Endodermal cell (in vitro differentiated cells): ENCODE measurements around the gene UTRN. TPM values are rescaled to one million over a fixed set of nuclear protein-coding genes. Genes with fewer than 3 reads are reported as not detected.

Experiments
- DNase-seq: peaks from one replicate; pipeline ENCODE4 v3.0.0-alpha.2; 2017
- H3K27ac ChIP-seq: 2 replicates; pipeline ENCODE4 v1.5.1; 2013; ENCODE audit warnings: mild to moderate bottlenecking, low read depth, low read length, moderate library complexity
- H3K27me3 ChIP-seq: 2 replicates; pipeline ENCODE4 v1.6.1; 2013; ENCODE audit warnings: mild to moderate bottlenecking, low read length, moderate library complexity; ENCODE audit not compliant: insufficient read depth, control insufficient read depth, poor library complexity, severe bottlenecking
- H3K36me3 ChIP-seq: 2 replicates; pipeline ENCODE4 v1.7.0; 2013; ENCODE audit warnings: mild to moderate bottlenecking, low read length, moderate library complexity; ENCODE audit not compliant: control insufficient read depth, insufficient read depth
- H3K4me1 ChIP-seq: one replicate; pipeline ENCODE4 v1.7.0; 2013; ENCODE audit warnings: low read length; ENCODE audit not compliant: control insufficient read depth, insufficient read depth
- H3K4me3 ChIP-seq: 2 replicates; pipeline ENCODE4 v1.5.1; 2013; ENCODE audit warnings: mild to moderate bottlenecking, low read length, moderate library complexity
- H3K9ac ChIP-seq: 2 replicates; pipeline ENCODE4 v1.6.1; 2013; ENCODE audit warnings: mild to moderate bottlenecking, low read length, moderate library complexity; ENCODE audit not compliant: poor library complexity, severe bottlenecking; ENCODE audit errors: extremely low read depth
- H3K9me3 ChIP-seq: 2 replicates; pipeline ENCODE4 v1.6.1; 2013; ENCODE audit warnings: mild to moderate bottlenecking, low read length, moderate library complexity; ENCODE audit not compliant: control insufficient read depth
- H3K27ac Mint-ChIP-seq: 2 replicates; pipeline ENCODE4 v1.8.0; 2020; ENCODE audit warnings: mixed read lengths
- H3K27me3 Mint-ChIP-seq: 2 replicates; pipeline ENCODE4 v1.8.0; 2021; ENCODE audit warnings: mild to moderate bottlenecking, mixed read lengths; ENCODE audit not compliant: insufficient read depth
- H3K36me3 Mint-ChIP-seq: 2 replicates; pipeline ENCODE4 v1.8.0; 2020; ENCODE audit warnings: low read depth, mixed read lengths
- H3K4me1 Mint-ChIP-seq: 2 replicates; pipeline ENCODE4 v1.8.0; 2020; ENCODE audit warnings: mixed read lengths
- H3K4me3 Mint-ChIP-seq: 2 replicates; pipeline ENCODE4 v1.8.0; 2020; ENCODE audit warnings: mild to moderate bottlenecking, moderate library complexity, mixed read lengths
- H3K9me3 Mint-ChIP-seq: 2 replicates; pipeline ENCODE4 v1.8.0; 2020; ENCODE audit warnings: mild to moderate bottlenecking, mixed read lengths
- CTCF ChIP-seq: fragments of 200-600 bp; sonication (generic); conservative IDR thresholded peaks from 2 replicates; pipeline ENCODE4 v1.5.0; 2021; ENCODE audit warnings: antibody characterized with exemption, mild to moderate bottlenecking
- WGBS, 2 experiments: methylation state at CpG; one replicate each; pipeline versions ENCODE4 v1.1.5 to v1.1.7; 2013; ENCODE audit warnings: missing lambda C conversion rate in 2 of 2, mixed read lengths in 1 of 2; ENCODE audit not compliant: insufficient coverage in 1 of 2, insufficient read length in 1 of 2; 5-methylcytosine and 5-hydroxymethylcytosine counted together
- total RNA-seq, 2 donors: library from RNA; stranded (reverse); fragmentation: NEBNext Ultra II Directional in 1 of 2; extraction: Animal tissue kit (Norgen Biotek cat#: 25700) in 1 of 2; gene quantifications; 2 replicates in 1 of 2; 3 replicates in 1 of 2; pipeline ENCODE4 v1.2.1, GENCODE V29; 2021

Gene UTRN
- total RNA-seq, 2 donors from 2014 or later, result 67.7 to 79.7 TPM

GRCh38 chr6:144297511-144298100 is 12.5 kb downstream of the UTRN start:
- Histone ChIP-seq H3K9me3 (peaks cover 19% of the 10 kb centered on the region), H3K9ac (no peak overlapping the region), H3K4me3 (no peak overlapping the region), H3K27me3 (no peaks in the 10 kb centered on the region), H3K36me3 (peaks cover 42% of the 10 kb centered on the region), H3K4me1 (no peaks in the 10 kb centered on the region), H3K27ac (no peak overlapping the region)
- 94 to 99% methylated on average over 3 of the region's 3 CpGs for WGBS, 2 experiments
- H3K36me3 Mint-ChIP-seq, result peaks cover 33% of the 10 kb centered on the region
- peaks cover 9% of the 10 kb centered on the region for H3K27me3 Mint-ChIP-seq
- peaks cover 12% of the 10 kb centered on the region for H3K4me1 Mint-ChIP-seq
- peaks cover 13% of the 10 kb centered on the region for H3K9me3 Mint-ChIP-seq
- no peak for TF ChIP-seq CTCF
- no peak overlapping the region for H3K27ac Mint-ChIP-seq
- H3K4me3 Mint-ChIP-seq, result no peak overlapping the region
- peak; percentile 7 for DNase-seq

GRCh38 chr6:144298194-144298593 is 13.1 kb downstream of the UTRN start:
- H3K27ac ChIP-seq, result no peak overlapping the region
- H3K4me3 ChIP-seq, result no peak overlapping the region
- peaks cover 17% of the 10 kb centered on the region for H3K4me1 Mint-ChIP-seq

GRCh38 chr6:144298916-144299315 is 13.8 kb downstream of the UTRN start:
- peaks cover 19% of the 10 kb centered on the region for H3K9me3 ChIP-seq
- 82 to 89% methylated on average over 1 of the region's 1 CpG for WGBS, 2 experiments
- H3K36me3 Mint-ChIP-seq, result peaks cover 30% of the 10 kb centered on the region
- peaks cover 22% of the 10 kb centered on the region for H3K4me1 Mint-ChIP-seq
- peaks cover 30% of the 10 kb centered on the region for H3K36me3 ChIP-seq
- no peak overlapping the region for H3K27ac ChIP-seq
- no peak overlapping the region for H3K9ac ChIP-seq
- H3K4me3 ChIP-seq, result no peak overlapping the region
- H3K9me3 Mint-ChIP-seq, result peaks cover 13% of the 10 kb centered on the region
- peaks cover 8% of the 10 kb centered on the region for H3K4me1 ChIP-seq
- H3K27ac Mint-ChIP-seq, result no peak overlapping the region
- no peaks in the 10 kb centered on the region for H3K27me3 ChIP-seq
- TF ChIP-seq CTCF, result no peak
- peaks cover 9% of the 10 kb centered on the region for H3K27me3 Mint-ChIP-seq
- no peak for DNase-seq
- H3K4me3 Mint-ChIP-seq, result no peak overlapping the region

More at GRCh38 chr6:144298194-144298593, 13.1 kb downstream of the UTRN start:
- 94 to 97% methylated on average over 4 to 5 of the region's 5 CpGs for WGBS, 2 experiments
- Histone ChIP-seq H3K4me1 (peaks cover 5% of the 10 kb centered on the region), H3K9me3 (peaks cover 19% of the 10 kb centered on the region), H3K36me3 (peaks cover 37% of the 10 kb centered on the region), H3K27me3 (no peaks in the 10 kb centered on the region), H3K9ac (no peak overlapping the region)
- Mint-ChIP-seq H3K9me3 (peaks cover 13% of the 10 kb centered on the region), H3K27me3 (peaks cover 9% of the 10 kb centered on the region), H3K27ac (no peak overlapping the region), H3K36me3 (peaks cover 30% of the 10 kb centered on the region), H3K4me3 (no peak overlapping the region)
- DNase-seq, result peak; percentile 5
- TF ChIP-seq CTCF, result no peak
